DND-41 (cell line): ENCODE results near the gene CIT.

Experiments
- CTCF ChIP-seq: IDR thresholded peaks from 2 replicates; pipeline ENCODE4 v1.5.1; 2012; ENCODE audit warnings: borderline replicate concordance, low read length, moderate library complexity, mild to moderate bottlenecking; ENCODE audit not compliant: poor library complexity, severe bottlenecking; ENCODE audit errors: extremely low read depth
- EZH2 ChIP-seq: IDR thresholded peaks from 3 replicates; pipeline ENCODE4 v1.6.1; 2012; ENCODE audit warnings: borderline replicate concordance, low read depth, mild to moderate bottlenecking, moderate library complexity, low read length, inconsistent platforms; ENCODE audit not compliant: severe bottlenecking

GRCh38 chr12:119796292-119796691 lies 80.8 kb downstream of the CIT start:
- TF ChIP-seq CTCF (no peak), EZH2 (no peak)
